Progenitor cell of endocrine pancreas (in vitro differentiated cells): Measurements from ENCODE around the gene PSME3. TPM values are rescaled to one million over a fixed set of nuclear protein-coding genes. Genes with fewer than 3 reads are reported as not detected.
"Not testable (repeated sequence)": the region's sequence is repeated elsewhere in the genome, so short reads cannot be mapped to it uniquely, and the experiment has no call there.

ENCODE experiments used
- DNase-seq: peaks from one replicate; pipeline ENCODE4 v3.0.0; 2021; ENCODE audit warnings: low spot score; ENCODE audit not compliant: unreplicated experiment
- H3K27ac Mint-ChIP-seq: 2 replicates; pipeline ENCODE4 v1.8.0; 2021; ENCODE audit warnings: mild to moderate bottlenecking, moderate library complexity, mixed read lengths
- H3K27me3 Mint-ChIP-seq: 2 replicates; pipeline ENCODE4 v1.8.0; 2021; ENCODE audit warnings: mixed read lengths
- H3K36me3 Mint-ChIP-seq: 2 replicates; pipeline ENCODE4 v1.8.0; 2022; ENCODE audit warnings: mixed read lengths; ENCODE audit not compliant: insufficient read depth
- H3K4me1 Mint-ChIP-seq: 2 replicates; pipeline ENCODE4 v1.8.0; 2021; ENCODE audit warnings: low read depth, mixed read lengths
- H3K4me3 Mint-ChIP-seq: 2 replicates; pipeline ENCODE4 v1.8.0; 2021; ENCODE audit warnings: low read depth, mild to moderate bottlenecking, moderate library complexity, mixed read lengths
- H3K9me3 Mint-ChIP-seq: 2 replicates; pipeline ENCODE4 v1.8.0; 2021; ENCODE audit warnings: low read depth, mixed read lengths
- total RNA-seq: library from RNA; stranded (reverse); gene quantifications from 2 replicates; pipeline ENCODE4 v1.2.1, GENCODE V29; 2021
- TF ChIP-seq, protein P1 (sequence below): fragments of 200-600 bp; sonication (generic); IDR thresholded peaks from one replicate; pipeline ENCODE4 v1.5.0; 2021; ENCODE audit warnings: antibody characterized with exemption, mild to moderate bottlenecking; ENCODE audit not compliant: unreplicated experiment

PSME3 gene
- total RNA-seq, 1 donor from 2014 or later: 121 TPM

- DNase-seq: no peak
- TF ChIP-seq, protein P1, sequence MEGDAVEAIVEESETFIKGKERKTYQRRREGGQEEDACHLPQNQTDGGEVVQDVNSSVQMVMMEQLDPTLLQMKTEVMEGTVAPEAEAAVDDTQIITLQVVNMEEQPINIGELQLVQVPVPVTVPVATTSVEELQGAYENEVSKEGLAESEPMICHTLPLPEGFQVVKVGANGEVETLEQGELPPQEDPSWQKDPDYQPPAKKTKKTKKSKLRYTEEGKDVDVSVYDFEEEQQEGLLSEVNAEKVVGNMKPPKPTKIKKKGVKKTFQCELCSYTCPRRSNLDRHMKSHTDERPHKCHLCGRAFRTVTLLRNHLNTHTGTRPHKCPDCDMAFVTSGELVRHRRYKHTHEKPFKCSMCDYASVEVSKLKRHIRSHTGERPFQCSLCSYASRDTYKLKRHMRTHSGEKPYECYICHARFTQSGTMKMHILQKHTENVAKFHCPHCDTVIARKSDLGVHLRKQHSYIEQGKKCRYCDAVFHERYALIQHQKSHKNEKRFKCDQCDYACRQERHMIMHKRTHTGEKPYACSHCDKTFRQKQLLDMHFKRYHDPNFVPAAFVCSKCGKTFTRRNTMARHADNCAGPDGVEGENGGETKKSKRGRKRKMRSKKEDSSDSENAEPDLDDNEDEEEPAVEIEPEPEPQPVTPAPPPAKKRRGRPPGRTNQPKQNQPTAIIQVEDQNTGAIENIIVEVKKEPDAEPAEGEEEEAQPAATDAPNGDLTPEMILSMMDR: no peak
- peaks cover 33% of the 10 kb centered on the region for H3K4me1 Mint-ChIP-seq
- peaks cover 5% of the 10 kb centered on the region for H3K27me3 Mint-ChIP-seq
- H3K4me3 Mint-ChIP-seq: no peak overlapping the region
- H3K27ac Mint-ChIP-seq: no peak overlapping the region
- peaks cover 3% of the 10 kb centered on the region for H3K36me3 Mint-ChIP-seq
- peaks cover 12% of the 10 kb centered on the region for H3K9me3 Mint-ChIP-seq
Observed at GRCh38 chr17:42868338-42868737, 35.1 kb downstream of the PSME3 start.

DNA sequence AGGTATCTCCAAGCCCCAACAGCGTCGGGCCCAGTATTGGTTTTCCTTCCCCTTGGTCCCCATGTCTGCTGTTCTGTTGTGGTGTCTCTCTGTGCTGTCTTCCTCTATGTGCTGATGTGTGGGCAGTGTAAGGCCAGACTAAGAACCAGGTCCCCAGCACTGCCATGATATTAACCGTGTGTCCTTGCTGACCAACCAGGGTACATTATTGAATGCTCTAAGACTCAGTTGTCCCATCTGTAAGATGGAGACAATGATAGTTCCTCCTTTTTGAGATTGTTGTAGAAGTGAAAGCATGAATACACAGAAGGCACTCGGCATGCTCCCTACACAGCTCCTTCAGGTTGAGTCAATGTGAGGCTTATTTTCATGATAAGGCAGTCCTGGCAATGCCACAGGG is 38.5 kb downstream of the PSME3 start:
- peaks cover 5% of the 10 kb centered on the region for H3K27me3 Mint-ChIP-seq
- H3K4me1 Mint-ChIP-seq: peaks cover 10% of the 10 kb centered on the region

GRCh38 chr17:42872251-42872965 is 39.2 kb downstream of the PSME3 start:
- H3K36me3 Mint-ChIP-seq: peaks cover 3% of the 10 kb centered on the region
- TF ChIP-seq, protein P1: no peak
- H3K27ac Mint-ChIP-seq: no peak overlapping the region
- H3K9me3 Mint-ChIP-seq: peaks cover 12% of the 10 kb centered on the region
- DNase-seq: no peak
- peaks cover 9% of the 10 kb centered on the region for H3K27me3 Mint-ChIP-seq
- H3K4me1 Mint-ChIP-seq: peaks cover 3% of the 10 kb centered on the region
- H3K4me3 Mint-ChIP-seq: no peak overlapping the region

More for the DNA sequence above, 38.5 kb downstream of the PSME3 start:
- no peak overlapping the region for H3K27ac Mint-ChIP-seq
- no peak for DNase-seq
- TF ChIP-seq, protein P1: no peak
- H3K9me3 Mint-ChIP-seq: peaks cover 12% of the 10 kb centered on the region
- peaks cover 3% of the 10 kb centered on the region for H3K36me3 Mint-ChIP-seq
- H3K4me3 Mint-ChIP-seq: no peak overlapping the region

- no peak for DNase-seq
- no peak overlapping the region for H3K4me3 Mint-ChIP-seq
- peaks cover 12% of the 10 kb centered on the region for H3K9me3 Mint-ChIP-seq
- peaks cover 19% of the 10 kb centered on the region for H3K27me3 Mint-ChIP-seq
- H3K36me3 Mint-ChIP-seq: peaks cover 3% of the 10 kb centered on the region
- H3K4me1 Mint-ChIP-seq: peaks cover 6% of the 10 kb centered on the region
- TF ChIP-seq, protein P1: no peak
- no peak overlapping the region for H3K27ac Mint-ChIP-seq
Observed at GRCh38 chr17:42873315-42873714, 40.1 kb downstream of the PSME3 start.

- Mint-ChIP-seq H3K27me3 (peaks cover 24% of the 10 kb centered on the region), H3K9me3 (peaks cover 12% of the 10 kb centered on the region)
- H3K27ac Mint-ChIP-seq, H3K4me1 Mint-ChIP-seq, DNase-seq, H3K36me3 Mint-ChIP-seq, H3K4me3 Mint-ChIP-seq: not testable (repeated sequence)
Observed at GRCh38 chr17:42873932-42874695, 40.9 kb downstream of the PSME3 start.
